GM12891 (cell line): ENCODE results near the gene ZC3H4.
A peak's percentile ranks its signal among the peaks of the same experiment; 100 is the strongest.
"Not testable (repeated sequence)": the region's sequence is repeated elsewhere in the genome, so short reads cannot be mapped to it uniquely, and the experiment has no call there.

Source experiments
- DNase-seq: peaks from one replicate; pipeline ENCODE4 v3.0.0; 2011; ENCODE audit warnings: low spot score; ENCODE audit not compliant: insufficient read length
- FAIRE-seq: peaks from 2 replicates; lab custom pipeline; 2011; peaks lifted over from hg19 to GRCh38; lab: Jason Lieb, UNC
- PAX5 ChIP-seq: IDR thresholded peaks from 2 replicates; pipeline ENCODE4 v1.6.1; 2011; ENCODE audit warnings: low read length, moderate library complexity, mild to moderate bottlenecking; ENCODE audit not compliant: insufficient read depth, severe bottlenecking
- POLR2A ChIP-seq: IDR thresholded peaks from 2 replicates; pipeline ENCODE4 v1.6.1; 2011; ENCODE audit warnings: low read depth, low read length, control low read depth
- POLR2AphosphoS5 ChIP-seq: IDR thresholded peaks from 2 replicates; pipeline ENCODE4 v1.6.1; 2011; ENCODE audit warnings: low read depth, low read length, control low read depth
- POU2F2 ChIP-seq: IDR thresholded peaks from 2 replicates; pipeline ENCODE4 v1.6.1; 2011; ENCODE audit warnings: low read depth, mild to moderate bottlenecking, control low read depth, low read length, moderate library complexity
- SPI1 ChIP-seq: IDR thresholded peaks from 2 replicates; pipeline ENCODE4 v1.6.1; 2011; ENCODE audit warnings: low read depth, low read length, control low read depth
- TAF1 ChIP-seq: IDR thresholded peaks from 2 replicates; pipeline ENCODE4 v1.6.1; 2011; ENCODE audit warnings: low read depth, low read length, control low read depth

The ZC3H4 gene

DNA sequence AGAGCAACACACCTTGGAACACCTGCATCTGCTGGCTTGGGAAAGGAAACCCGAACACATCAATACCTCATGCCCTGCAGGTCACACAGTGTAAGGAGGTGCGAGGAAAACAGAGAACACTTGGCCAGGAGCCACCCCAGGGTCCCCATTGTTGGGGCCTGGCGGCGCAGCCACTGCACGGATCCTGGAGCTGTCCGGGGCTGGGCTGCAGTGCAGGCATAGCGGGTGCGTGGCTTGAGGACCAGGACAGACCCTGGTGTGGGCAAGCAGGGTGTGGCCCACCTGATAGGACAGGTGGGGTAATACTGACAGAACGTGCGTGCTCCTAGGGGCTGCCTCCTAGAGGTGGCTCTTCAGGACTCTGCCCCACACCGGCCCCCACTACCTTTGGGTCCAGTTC is 48.3 kb downstream of the ZC3H4 start:
- TF ChIP-seq SPI1 (no peak), TAF1 (no peak), POLR2A (no peak), POU2F2 (no peak), PAX5 (no peak)
- FAIRE-seq (no peak), DNase-seq (no peak)

DNA sequence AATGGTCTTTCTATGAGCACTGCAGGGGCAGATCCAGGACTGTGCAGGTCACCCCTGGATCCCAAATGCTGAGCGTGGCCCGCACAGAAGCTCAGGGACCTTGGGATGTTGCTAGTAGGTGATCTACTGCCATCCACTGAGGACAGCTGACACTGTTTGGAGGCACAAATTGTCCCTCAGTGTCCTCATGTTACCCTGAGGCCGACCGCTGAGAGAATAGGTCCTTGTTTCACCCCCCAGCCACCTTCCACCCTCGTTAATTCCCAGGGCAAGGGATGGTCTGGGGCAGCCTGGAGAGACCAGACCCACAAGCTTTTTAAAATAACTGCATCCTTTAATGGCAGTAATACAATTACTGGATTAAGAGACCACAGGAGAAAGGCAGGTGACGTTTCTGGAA is 49.7 kb downstream of the ZC3H4 start:
- no peak for TF ChIP-seq POLR2A
- no peak for TF ChIP-seq POLR2AphosphoS5
- no peak for TF ChIP-seq POU2F2
- DNase-seq: no peak

DNA sequence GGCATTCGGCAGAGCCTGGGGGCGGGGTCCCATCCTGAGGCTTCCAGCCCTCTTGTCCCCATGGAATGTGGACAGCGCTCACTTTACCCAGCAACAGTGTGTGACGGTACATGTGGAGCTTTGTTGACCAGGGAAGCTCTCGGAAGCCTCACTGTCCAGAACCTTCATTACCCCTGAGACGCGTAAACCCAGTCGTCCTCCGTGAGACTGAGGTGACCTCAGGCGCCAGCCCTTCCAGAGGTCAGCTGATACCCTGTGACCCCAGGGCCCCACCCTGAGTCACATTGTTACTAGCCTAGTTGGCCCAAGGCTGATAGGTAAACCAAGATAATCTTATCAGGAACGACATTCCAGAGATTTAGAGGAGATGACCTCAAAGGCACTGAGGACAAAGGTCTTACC is 55.0 kb downstream of the ZC3H4 start:
- FAIRE-seq: no peak
- DNase-seq: no peak
- no peak for TF ChIP-seq POLR2AphosphoS5
- no peak for TF ChIP-seq POLR2A
- no peak for TF ChIP-seq SPI1
- TF ChIP-seq TAF1: no peak
- TF ChIP-seq PAX5: no peak
- no peak for TF ChIP-seq POU2F2

More for the DNA sequence above, 49.7 kb downstream of the ZC3H4 start:
- no peak for FAIRE-seq

DNA sequence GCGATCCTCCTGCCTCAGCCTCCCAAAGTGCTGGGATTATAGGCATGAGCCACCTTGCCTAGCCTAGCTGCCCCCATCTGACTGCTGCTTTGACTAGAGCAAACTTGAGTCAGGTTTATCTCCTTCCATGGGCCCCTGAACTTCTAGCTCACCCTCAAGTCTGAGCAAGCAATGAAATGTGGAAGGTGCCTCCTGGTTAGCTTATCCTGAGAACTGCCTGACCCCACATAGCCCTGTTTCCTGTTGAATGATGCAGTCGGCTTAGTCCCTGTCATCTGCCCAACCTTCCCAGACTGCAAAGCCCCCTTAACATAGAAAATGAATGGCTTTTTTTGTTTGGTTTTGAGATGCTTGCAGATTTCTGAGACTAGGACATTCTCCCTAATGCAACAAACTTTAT is 56.2 kb downstream of the ZC3H4 start:
- DNase-seq (no peak), FAIRE-seq (no peak)
- TF ChIP-seq POU2F2: no peak
- TF ChIP-seq POLR2A: no peak
- TF ChIP-seq PAX5: no peak
- no peak for TF ChIP-seq SPI1
- TF ChIP-seq TAF1: no peak

DNA sequence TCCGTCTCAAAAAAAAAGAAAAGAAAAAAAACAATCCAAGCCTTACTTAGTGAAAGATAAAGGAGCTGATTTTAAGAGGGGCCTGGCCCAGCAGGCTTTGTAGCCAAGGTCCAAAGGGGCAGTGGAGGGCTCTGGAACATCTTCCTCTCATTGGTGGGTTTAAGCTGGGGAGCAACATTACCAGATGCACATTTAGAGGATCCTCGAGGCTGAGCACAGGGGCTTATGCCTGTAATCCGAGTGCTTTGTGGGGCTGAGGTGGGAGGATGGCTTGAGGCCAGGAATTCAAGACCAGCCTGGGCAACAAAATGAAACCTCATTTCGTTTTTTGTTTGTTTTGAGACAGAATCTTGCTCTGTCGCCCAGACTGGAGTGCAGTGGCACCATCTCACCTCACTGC is 57.2 kb downstream of the ZC3H4 start:
- TF ChIP-seq POLR2AphosphoS5 (no peak), SPI1 (no peak), POU2F2 (no peak), POLR2A (no peak), PAX5 (no peak), TAF1 (no peak)
- no peak for FAIRE-seq
- no peak for DNase-seq

DNA sequence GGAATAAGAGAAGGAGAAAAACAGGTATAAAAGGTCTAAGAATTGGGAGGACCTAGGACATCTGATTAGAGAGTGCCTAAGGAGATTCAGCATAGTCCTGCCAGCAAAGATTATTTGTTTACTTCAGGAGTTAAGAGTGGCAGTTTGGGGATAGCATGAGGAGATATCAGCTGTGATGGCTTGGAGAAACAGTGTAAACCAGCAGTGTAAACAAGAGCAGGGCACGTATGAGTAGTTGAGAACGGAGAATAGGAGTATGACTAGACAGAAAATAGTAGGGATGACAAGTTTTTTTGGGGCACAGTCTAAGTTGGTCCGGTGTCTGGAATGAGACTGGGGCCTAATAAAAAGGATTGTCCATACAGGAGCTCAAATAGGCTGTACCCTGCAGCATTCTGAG is 63.0 kb downstream of the ZC3H4 start:
- not testable (repeated sequence) for DNase-seq, FAIRE-seq

DNA sequence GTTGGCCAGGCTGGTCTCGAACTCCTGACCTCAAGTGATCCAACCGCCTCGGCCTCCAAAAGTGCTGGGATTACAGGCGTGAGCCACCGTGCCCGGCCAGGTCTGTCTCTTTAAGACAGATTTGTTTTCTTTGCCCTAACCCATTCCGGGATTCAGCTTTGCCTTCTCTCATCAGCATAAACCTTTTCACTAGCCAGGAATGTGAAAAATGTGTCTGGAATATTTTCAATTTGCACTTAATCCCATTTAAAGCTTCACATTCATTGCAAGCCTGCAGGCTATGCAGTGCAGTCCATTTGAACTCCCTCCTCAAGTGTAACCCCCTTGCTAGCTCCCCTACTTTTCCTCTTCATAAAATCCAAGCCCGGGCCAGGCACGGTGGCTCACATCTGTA is 64.3 kb downstream of the ZC3H4 start:
- FAIRE-seq: no peak

DNA sequence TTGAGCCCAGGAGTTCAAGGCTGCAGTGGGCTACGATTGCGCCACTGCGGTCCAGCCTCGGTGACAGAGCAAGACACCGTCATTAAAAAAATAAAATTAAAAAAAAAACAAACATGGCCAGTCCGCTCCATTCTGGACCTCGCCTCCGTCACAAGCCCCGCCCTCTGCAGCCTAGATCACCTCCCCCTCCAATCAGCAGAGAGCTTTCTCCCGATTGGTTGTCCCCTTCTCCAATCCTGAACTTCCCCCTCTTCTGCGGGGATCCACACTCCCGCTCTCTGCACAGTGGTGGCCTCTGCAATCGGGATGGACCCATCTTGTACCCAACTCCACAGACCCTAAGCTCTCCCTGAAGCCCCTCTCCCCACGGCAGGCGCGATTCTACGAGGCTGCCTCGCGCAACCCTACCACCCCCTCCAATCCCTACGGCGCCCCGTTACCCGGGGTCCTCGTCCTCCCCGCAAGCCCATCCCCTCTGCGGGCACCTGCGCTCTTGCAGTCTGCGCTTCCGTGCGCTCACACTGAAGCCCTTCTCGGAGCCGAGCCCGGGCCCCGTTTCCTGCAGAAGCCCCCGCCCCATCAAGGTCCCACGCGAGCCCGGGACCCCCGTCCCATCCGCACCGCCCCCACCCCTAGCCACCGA is 65.7 kb downstream of the ZC3H4 start:
- peak; percentile 76 for FAIRE-seq
- no peak for TF ChIP-seq POLR2AphosphoS5
- TF ChIP-seq SPI1: no peak
- TF ChIP-seq POLR2A: no peak
- TF ChIP-seq PAX5: no peak
- no peak for TF ChIP-seq TAF1
- TF ChIP-seq POU2F2: no peak
- DNase-seq: peak; percentile 93

More for the DNA sequence above, 64.3 kb downstream of the ZC3H4 start:
- no peak for TF ChIP-seq POU2F2
- TF ChIP-seq PAX5: no peak
- no peak for TF ChIP-seq POLR2A
- TF ChIP-seq POLR2AphosphoS5: no peak
- TF ChIP-seq SPI1: no peak
- no peak for TF ChIP-seq TAF1
- no peak for DNase-seq

DNA sequence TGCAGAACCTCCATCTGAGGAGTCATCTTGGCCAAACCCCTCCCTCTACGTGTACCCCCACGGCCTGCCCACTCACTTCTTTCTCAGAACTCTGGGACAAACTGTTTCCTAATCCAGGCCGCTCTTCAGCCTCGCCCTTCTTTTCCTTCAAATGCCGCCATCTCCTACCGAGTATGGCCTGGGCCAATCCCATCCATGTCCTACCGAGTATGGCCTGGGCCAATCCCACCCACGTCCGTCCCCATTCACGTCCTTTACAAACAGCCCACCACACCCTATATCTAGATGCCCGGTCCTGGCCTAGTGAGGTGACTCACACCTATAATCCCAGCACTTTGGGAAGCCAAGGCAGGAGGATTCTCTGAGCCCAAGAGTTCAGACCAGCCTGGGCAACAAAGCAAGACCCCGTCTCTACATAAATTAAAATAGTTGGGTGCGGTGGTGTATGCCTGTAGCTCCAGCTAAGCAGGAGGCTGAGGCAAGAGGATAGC is 66.3 kb downstream of the ZC3H4 start:
- FAIRE-seq (no peak), DNase-seq (no peak)
- TF ChIP-seq POLR2AphosphoS5: no peak

DNA sequence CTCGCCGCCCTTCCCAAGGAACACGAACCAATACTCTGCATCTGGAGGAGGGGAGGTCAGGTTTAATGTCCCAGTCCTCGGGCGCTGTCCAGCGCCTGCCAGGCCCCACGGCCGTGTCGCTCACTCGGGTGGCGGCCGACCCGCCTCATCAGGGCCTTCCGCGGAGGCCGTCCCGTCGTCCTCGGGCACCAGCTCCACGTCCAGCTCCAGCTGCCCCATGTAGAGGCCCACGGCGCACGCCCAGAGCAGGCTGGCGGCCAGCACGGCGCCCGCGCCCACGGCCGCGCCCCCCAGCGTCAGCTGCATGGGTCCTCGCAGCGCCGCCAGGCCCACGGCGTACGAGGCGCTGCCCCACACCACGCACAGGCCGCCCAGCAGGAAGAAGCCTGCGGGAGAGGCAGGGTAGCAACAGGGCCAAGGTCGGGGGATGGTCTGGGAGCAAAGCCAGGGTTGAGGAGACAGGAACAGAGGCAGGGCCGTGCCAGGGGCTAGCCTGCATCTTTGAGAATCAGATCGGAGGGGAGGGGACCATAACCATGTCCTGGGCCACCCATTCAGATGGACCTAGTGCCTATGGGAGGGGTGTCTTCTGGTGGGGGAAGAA is 67.6 kb downstream of the ZC3H4 start:
- no peak for FAIRE-seq
- no peak for TF ChIP-seq POU2F2
- no peak for TF ChIP-seq PAX5
- TF ChIP-seq TAF1: no peak
- TF ChIP-seq POLR2AphosphoS5: no peak
- TF ChIP-seq POLR2A: no peak
- TF ChIP-seq SPI1: no peak
- no peak for DNase-seq
